Esophagus muscularis mucosa (tissue), 4 donors: ENCODE results near the gene ZBTB18. TPM values are rescaled to one million over a fixed set of nuclear protein-coding genes. Genes with fewer than 3 reads are reported as not detected.
"Not testable (repeated sequence)": the region's sequence is repeated elsewhere in the genome, so short reads cannot be mapped to it uniquely, and the experiment has no call there.

Experiments used
- DNase-seq: peaks from one replicate; pipeline ENCODE4 v3.0.0-alpha.2; 2017; ENCODE audit errors: extremely low spot score
- H3K27ac ChIP-seq, 4 donors: fragments of 200-600 bp; sonication (generic); replicated peaks in 1 of 4; 1 replicate in 3 of 4; 2 replicates in 1 of 4; pipeline ENCODE4 v1.5.1; 2016 to 2019; ENCODE audit warnings: mild to moderate bottlenecking in 1 of 4
- H3K27me3 ChIP-seq, 4 donors: fragments of 200-600 bp; sonication (generic); one replicate each; pipeline versions ENCODE4 v1.5.1 to v1.6.0; 2016 to 2019
- H3K36me3 ChIP-seq, 4 donors: fragments of 200-600 bp; sonication (generic); one replicate each; pipeline ENCODE4 v1.5.1; 2016 to 2019
- H3K4me1 ChIP-seq, 4 donors: fragments of 200-600 bp; sonication (generic); one replicate each; pipeline ENCODE4 v1.5.1; 2016 to 2019
- H3K4me3 ChIP-seq, 4 donors: fragments of 200-600 bp; sonication (generic); 1 replicate in 2 of 4; 2 replicates in 2 of 4; pipeline ENCODE4 v1.5.1; 2016 to 2019; ENCODE audit warnings: mild to moderate bottlenecking in 4 of 4, moderate library complexity in 1 of 4
- H3K9me3 ChIP-seq, 4 donors: fragments of 200-600 bp; sonication (generic); 1 replicate in 3 of 4; 2 replicates in 1 of 4; pipeline ENCODE4 v1.5.1; 2016 to 2019
- CTCF ChIP-seq, 3 experiments: fragments of 200-600 bp in 2 of 3; fragments of 450-650 bp in 1 of 3; sonication (generic) in 2 of 3; IDR thresholded peaks; one replicate each; pipeline ENCODE4 v1.5.1; 2017 to 2019; ENCODE audit warnings: antibody characterized with exemption in 3 of 3, mild to moderate bottlenecking in 2 of 3, moderate library complexity in 1 of 3
- EP300 ChIP-seq: sonication (generic); formaldehyde crosslinking; IDR thresholded peaks from one replicate; pipeline ENCODE4 v1.6.1; 2017; ENCODE audit warnings: antibody characterized with exemption
- POLR2A ChIP-seq: fragments of 450-650 bp; IDR thresholded peaks from one replicate; pipeline ENCODE4 v1.6.1; 2017; ENCODE audit warnings: antibody characterized with exemption, moderate library complexity, mild to moderate bottlenecking, low read depth
- POLR2AphosphoS5 ChIP-seq, 2 donors: sonication (generic); formaldehyde crosslinking; IDR thresholded peaks; one replicate each; pipeline ENCODE4 v1.6.1; 2017; ENCODE audit warnings: antibody characterized with exemption in 2 of 2
- WGBS: methylation state at CpG from one replicate; pipeline ENCODE4 v1.1.5; 2018; 5-methylcytosine and 5-hydroxymethylcytosine counted together
- intact Hi-C: fragments of 100-400 bp; cut with DNase I; formaldehyde crosslinking; loops from one replicate; pipeline ENCODE4 v1.15.1; 2023
- total RNA-seq, 4 donors: library from RNA; depleted of rRNA; stranded (reverse); fragments of >200 nt; gene quantifications; one replicate each; pipeline versions ENCODE4 v1.1.0 to v1.2.1, GENCODE V29; 2016

The ZBTB18 gene
- total RNA-seq, 4 donors from 2014 or later, result 15.0 to 23.7 (median 18.2) TPM

- no peak for TF ChIP-seq EP300
- TF ChIP-seq POLR2AphosphoS5 (IDR thresholded peaks at IDR 0.05), result no peak
- no peak for TF ChIP-seq POLR2A
- TF ChIP-seq CTCF (IDR thresholded peaks at IDR 0.05), result no peak
- Histone ChIP-seq H3K9me3 (no peaks in the 10 kb centered on the region), H3K4me3 (no peak overlapping the region), H3K36me3 (no peaks in the 10 kb centered on the region), H3K27ac (no peak overlapping the region), H3K27me3 (peaks cover 0 to 5% (median 0%) of the 10 kb centered on the region in 4 donors), H3K4me1 (no peaks in the 10 kb centered on the region)
- no peak for DNase-seq
- WGBS, result 94% methylated on average over 2 of the region's 2 CpGs
- intact Hi-C loops, result no loop called here
Measured at GRCh38 chr1:244013100-244013499, 38.0 kb upstream of the ZBTB18 start.

GRCh38 chr1:244014862-244015261 lies 36.2 kb upstream of the ZBTB18 start:
- peak; percentile 39 for DNase-seq
- H3K9me3 ChIP-seq, H3K36me3 ChIP-seq, H3K4me1 ChIP-seq, H3K4me3 ChIP-seq, H3K27ac ChIP-seq, H3K27me3 ChIP-seq, intact Hi-C loops: not testable (repeated sequence)
- WGBS, result 81% methylated on average over 3 of the region's 3 CpGs

GRCh38 chr1:244019982-244020485 lies 31.0 kb upstream of the ZBTB18 start:
- Histone ChIP-seq H3K4me1 (no peaks in the 10 kb centered on the region), H3K27me3 (no peaks in the 10 kb centered on the region), H3K4me3 (no peak overlapping the region), H3K9me3 (no peaks in the 10 kb centered on the region), H3K27ac (no peak overlapping the region), H3K36me3 (no peaks in the 10 kb centered on the region)
- DNase-seq, result no peak
- 55% methylated on average over 4 of the region's 4 CpGs for WGBS
- no peak for TF ChIP-seq POLR2A
- TF ChIP-seq EP300, result no peak
- TF ChIP-seq POLR2AphosphoS5 (IDR thresholded peaks at IDR 0.05), result no peak
- TF ChIP-seq CTCF (IDR thresholded peaks at IDR 0.05), result no peak
- intact Hi-C loops, result no loop called here

GRCh38 chr1:244021427-244021826 lies 29.7 kb upstream of the ZBTB18 start:
- Histone ChIP-seq H3K4me1 (no peaks in the 10 kb centered on the region), H3K4me3 (no peak overlapping the region), H3K9me3 (no peaks in the 10 kb centered on the region), H3K27ac (no peak overlapping the region), H3K27me3 (no peaks in the 10 kb centered on the region), H3K36me3 (no peaks in the 10 kb centered on the region)
- intact Hi-C loops, result no loop called here
- 88% methylated on average over 1 of the region's 1 CpG for WGBS
- no peak for TF ChIP-seq POLR2A
- TF ChIP-seq POLR2AphosphoS5 (IDR thresholded peaks at IDR 0.05), result no peak
- TF ChIP-seq EP300, result no peak
- TF ChIP-seq CTCF (IDR thresholded peaks at IDR 0.05), result no peak
- no peak for DNase-seq

- Histone ChIP-seq H3K27ac (no peak overlapping the region), H3K4me3 (no peak overlapping the region), H3K27me3 (no peaks in the 10 kb centered on the region), H3K9me3 (no peaks in the 10 kb centered on the region), H3K36me3 (no peaks in the 10 kb centered on the region), H3K4me1 (no peaks in the 10 kb centered on the region)
- TF ChIP-seq POLR2A (no peak), POLR2AphosphoS5 (IDR thresholded peaks at IDR 0.05) (no peak), CTCF (IDR thresholded peaks at IDR 0.05) (no peak), EP300 (no peak)
- 100% methylated on average over 2 of the region's 2 CpGs for WGBS
- intact Hi-C loops, result no loop called here
- no peak for DNase-seq
Measured at GRCh38 chr1:244022311-244022710, 28.8 kb upstream of the ZBTB18 start.
